NB4 (cell line): ENCODE results near the gene TENM4.

ENCODE experiments used
- MYC ChIP-seq: IDR thresholded peaks from 2 replicates; pipeline ENCODE4 v1.6.1; 2011; ENCODE audit warnings: low read depth, low read length
- POLR2A ChIP-seq: IDR thresholded peaks from 2 replicates; pipeline ENCODE4 v1.6.1; 2011; ENCODE audit warnings: mild to moderate bottlenecking; ENCODE audit not compliant: insufficient read length; ENCODE audit errors: extremely low read depth
- TF ChIP-seq, protein P1 (sequence below): IDR thresholded peaks from one replicate; pipeline ENCODE4 v1.5.1; 2012; ENCODE audit warnings: low read depth, low read length
- TF ChIP-seq, protein P2 (sequence below): IDR thresholded peaks from 2 replicates; pipeline ENCODE4 v1.6.1; 2011; ENCODE audit warnings: low read depth, low read length

DNA sequence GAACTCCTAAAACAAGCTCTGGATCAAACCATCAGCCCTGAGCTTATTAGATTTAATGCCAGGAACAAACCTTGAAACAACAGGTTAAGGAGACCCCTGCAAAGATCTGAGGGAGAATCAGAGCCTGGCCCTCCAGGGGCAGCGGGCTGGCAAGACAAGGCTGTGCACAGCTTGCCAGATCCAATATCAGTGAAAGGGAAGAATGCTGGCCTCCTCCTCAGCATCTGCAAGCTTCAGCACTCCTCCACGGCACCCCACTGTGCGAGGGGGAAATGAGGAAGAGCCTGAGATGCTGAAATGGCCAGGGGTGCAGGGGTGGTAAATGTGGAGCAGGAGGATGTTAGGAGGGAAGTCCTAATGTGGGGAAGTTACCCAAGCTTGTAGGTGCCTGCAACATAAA is 167.0 kb downstream of the TENM4 start:
- TF ChIP-seq, protein P1, sequence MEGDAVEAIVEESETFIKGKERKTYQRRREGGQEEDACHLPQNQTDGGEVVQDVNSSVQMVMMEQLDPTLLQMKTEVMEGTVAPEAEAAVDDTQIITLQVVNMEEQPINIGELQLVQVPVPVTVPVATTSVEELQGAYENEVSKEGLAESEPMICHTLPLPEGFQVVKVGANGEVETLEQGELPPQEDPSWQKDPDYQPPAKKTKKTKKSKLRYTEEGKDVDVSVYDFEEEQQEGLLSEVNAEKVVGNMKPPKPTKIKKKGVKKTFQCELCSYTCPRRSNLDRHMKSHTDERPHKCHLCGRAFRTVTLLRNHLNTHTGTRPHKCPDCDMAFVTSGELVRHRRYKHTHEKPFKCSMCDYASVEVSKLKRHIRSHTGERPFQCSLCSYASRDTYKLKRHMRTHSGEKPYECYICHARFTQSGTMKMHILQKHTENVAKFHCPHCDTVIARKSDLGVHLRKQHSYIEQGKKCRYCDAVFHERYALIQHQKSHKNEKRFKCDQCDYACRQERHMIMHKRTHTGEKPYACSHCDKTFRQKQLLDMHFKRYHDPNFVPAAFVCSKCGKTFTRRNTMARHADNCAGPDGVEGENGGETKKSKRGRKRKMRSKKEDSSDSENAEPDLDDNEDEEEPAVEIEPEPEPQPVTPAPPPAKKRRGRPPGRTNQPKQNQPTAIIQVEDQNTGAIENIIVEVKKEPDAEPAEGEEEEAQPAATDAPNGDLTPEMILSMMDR: no peak
- no peak for TF ChIP-seq POLR2A
- TF ChIP-seq, protein P2, sequence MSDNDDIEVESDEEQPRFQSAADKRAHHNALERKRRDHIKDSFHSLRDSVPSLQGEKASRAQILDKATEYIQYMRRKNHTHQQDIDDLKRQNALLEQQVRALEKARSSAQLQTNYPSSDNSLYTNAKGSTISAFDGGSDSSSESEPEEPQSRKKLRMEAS: no peak
- TF ChIP-seq MYC: no peak
